ENCODE measurements around the gene PTPRD.

The PTPRD gene

DNA sequence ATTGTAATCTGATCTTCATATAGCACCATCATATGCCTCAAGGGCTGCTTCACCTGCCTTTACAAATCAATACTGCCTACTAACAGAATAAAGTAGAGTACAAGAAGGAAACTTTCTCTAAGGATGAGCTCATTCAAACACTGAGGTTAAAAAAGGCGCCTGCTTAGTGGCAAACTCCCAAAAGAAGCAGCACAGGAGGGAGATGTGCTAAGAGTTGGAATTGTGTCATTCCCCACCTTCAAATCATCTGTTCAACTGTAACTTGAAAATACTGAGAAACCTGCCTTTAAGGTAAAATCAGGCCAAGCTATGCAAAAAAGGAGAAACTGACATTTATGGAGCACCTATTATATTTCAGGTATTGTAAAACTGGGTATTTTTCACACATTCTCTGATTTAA is 560.6 kb downstream of the PTPRD start:
- TF ChIP-seq, protein P1, sequence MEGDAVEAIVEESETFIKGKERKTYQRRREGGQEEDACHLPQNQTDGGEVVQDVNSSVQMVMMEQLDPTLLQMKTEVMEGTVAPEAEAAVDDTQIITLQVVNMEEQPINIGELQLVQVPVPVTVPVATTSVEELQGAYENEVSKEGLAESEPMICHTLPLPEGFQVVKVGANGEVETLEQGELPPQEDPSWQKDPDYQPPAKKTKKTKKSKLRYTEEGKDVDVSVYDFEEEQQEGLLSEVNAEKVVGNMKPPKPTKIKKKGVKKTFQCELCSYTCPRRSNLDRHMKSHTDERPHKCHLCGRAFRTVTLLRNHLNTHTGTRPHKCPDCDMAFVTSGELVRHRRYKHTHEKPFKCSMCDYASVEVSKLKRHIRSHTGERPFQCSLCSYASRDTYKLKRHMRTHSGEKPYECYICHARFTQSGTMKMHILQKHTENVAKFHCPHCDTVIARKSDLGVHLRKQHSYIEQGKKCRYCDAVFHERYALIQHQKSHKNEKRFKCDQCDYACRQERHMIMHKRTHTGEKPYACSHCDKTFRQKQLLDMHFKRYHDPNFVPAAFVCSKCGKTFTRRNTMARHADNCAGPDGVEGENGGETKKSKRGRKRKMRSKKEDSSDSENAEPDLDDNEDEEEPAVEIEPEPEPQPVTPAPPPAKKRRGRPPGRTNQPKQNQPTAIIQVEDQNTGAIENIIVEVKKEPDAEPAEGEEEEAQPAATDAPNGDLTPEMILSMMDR (IDR thresholded peaks at IDR 0.05; ENCODE audit: extremely low read depth, missing control alignments): no peak
- no peak for DNase-seq (ENCODE audit: low spot score)

DNA sequence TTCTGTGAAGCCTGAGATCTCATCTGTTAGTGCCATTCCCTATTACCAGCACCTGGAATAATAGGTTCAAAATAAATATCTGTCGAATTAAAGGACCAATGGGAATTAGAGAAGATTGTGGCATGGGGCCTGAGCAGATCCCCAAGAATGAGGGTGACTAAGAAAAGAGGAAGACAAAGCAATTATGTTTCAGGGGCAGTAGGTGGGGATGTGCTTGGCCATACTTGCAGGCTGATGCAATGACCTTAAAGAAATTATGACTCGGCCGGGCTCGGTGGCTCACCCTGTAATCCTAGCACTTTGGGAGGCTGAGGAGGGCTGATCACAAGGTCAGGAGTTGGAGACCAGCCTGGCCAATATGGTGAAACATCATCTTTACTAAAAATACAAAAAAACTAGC is 562.8 kb downstream of the PTPRD start:
- no peak for DNase-seq (ENCODE audit: low spot score)
- TF ChIP-seq, protein P1 (IDR thresholded peaks at IDR 0.05; ENCODE audit: extremely low read depth, missing control alignments): no peak

DNA sequence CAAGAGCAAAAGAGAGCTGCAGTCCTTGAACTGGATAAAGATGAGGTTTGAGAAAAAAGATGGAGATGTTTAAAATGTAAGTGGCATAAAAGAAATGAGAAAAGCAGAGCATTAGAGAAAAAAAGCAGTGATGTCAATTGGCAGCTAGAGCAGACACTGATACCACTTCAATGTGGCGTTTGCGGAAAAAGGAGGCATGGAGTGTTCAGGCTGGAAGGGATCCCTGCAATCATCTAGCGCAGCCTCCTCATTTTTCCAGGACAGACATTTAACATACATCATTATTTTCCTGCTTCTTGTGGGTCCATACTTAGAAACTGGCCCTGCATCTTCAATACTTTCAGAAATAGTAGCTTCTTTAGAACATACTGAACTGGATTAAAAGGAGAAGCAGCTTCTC is 563.8 kb downstream of the PTPRD start:
- TF ChIP-seq, protein P1 (IDR thresholded peaks at IDR 0.05; ENCODE audit: extremely low read depth, missing control alignments): no peak
- DNase-seq (ENCODE audit: low spot score): no peak

DNA sequence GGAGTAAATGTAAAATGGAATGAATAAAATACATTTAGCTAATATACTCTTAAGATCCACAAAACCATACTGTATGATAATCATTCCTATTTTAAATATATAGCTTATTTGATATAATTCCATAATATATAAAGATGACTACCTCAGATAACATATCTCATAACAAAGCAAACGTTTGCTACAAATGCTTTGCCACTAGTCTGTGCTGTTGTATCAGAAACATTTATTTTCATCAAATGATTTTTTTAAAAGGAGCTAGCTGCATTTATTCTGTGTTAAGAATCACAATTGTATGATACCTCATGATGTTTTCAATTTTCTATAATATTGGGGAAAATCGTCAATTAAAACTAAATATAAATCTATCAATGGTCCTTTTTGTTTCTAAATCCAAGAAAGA is 567.2 kb downstream of the PTPRD start:
- no peak for DNase-seq (ENCODE audit: low spot score)
- TF ChIP-seq, protein P1 (IDR thresholded peaks at IDR 0.05; ENCODE audit: extremely low read depth, missing control alignments): peak; percentile 8

DNA sequence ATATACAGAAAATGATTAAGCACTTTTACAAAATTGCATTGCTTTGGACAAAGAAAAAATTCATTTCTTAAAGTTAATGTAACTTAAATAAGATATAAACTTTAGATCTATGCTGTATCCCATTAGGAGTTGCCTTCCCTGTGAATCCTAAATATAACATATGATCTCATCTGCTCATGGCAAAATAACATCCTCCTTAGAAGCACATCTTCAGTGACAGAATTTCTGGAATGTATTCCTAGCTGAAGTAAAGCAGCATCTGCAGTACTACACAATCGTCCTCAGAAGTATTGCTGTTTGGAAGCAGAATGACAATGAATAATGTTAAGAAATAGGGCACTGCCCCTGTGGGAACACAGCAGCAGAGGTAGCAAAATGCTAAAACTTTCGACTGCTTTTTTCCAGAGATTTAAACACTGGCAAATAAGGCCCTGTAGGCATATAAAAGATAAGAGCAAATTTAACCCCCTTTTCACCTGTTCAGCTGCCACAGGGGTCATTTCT is 571.0 kb downstream of the PTPRD start:
- TF ChIP-seq, protein P1 (IDR thresholded peaks at IDR 0.05; ENCODE audit: extremely low read depth, missing control alignments): no peak
- no peak for DNase-seq (ENCODE audit: low spot score)

DNA sequence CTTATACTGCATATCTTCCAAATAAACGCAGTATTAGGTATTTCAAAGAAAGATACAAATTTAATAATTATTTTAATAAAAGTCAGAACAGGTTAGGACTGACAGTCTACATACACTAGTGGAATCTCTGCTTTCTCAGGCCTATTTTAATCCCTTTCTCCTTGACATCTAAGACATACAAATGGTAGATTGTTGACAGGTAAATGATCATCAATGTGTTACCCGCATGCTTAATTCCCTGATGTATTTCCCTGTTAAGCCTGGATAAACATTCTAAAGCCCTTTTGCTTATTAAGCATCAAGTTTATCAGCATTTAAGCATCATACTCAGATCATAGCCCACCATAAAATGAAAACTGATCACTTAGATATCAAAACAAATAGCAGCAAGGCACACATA is 576.7 kb downstream of the PTPRD start:
- no peak for DNase-seq (ENCODE audit: low spot score)
- TF ChIP-seq, protein P1 (IDR thresholded peaks at IDR 0.05; ENCODE audit: extremely low read depth, missing control alignments): no peak

DNA sequence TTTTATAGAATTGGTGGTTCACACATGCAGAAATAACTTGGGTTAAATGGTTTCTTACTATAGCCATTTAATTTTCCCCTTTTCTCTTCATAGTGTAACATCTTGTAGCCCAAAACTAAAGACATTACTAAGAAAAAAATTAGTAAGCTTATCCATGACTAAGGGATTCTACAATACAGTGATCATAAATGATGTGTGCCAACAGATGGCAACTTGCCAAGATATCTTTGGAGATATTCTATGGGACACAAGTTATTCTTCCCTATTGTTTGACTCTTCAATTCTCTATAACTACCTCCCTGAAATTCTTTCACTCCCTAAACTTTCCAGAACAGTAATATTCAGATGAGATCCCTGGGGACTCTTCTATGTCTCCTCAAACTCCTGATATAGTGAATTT is 580.6 kb downstream of the PTPRD start:
- DNase-seq (ENCODE audit: low spot score): no peak
- TF ChIP-seq, protein P1 (IDR thresholded peaks at IDR 0.05; ENCODE audit: extremely low read depth, missing control alignments): no peak

Data from GM20000 (cell line).